GM12865 (cell line): Measurements from ENCODE around the gene RPS6KA2.

Experiments
- DNase-seq: peaks from one replicate; pipeline ENCODE4 v3.0.0; 2010; ENCODE audit warnings: low read depth
- H3K4me3 ChIP-seq: 2 replicates; pipeline ENCODE4 v1.5.1; 2011; ENCODE audit warnings: mild to moderate bottlenecking, low read depth, low read length, control low read depth
- CTCF ChIP-seq: IDR thresholded peaks from 2 replicates; pipeline ENCODE4 v1.5.1; 2011; ENCODE audit warnings: low read length, control low read depth, low read depth, inconsistent platforms; ENCODE audit not compliant: insufficient read depth; ENCODE audit errors: missing control alignments

Gene RPS6KA2

GRCh38 chr6:166671434-166672081 lies 44.5 kb upstream of the RPS6KA2 start:
- no peak for TF ChIP-seq CTCF
- H3K4me3 ChIP-seq = no peak overlapping the region
- DNase-seq = no peak

- no peak overlapping the region for H3K4me3 ChIP-seq
- DNase-seq = no peak
- TF ChIP-seq CTCF = no peak
These were observed 43.8 kb upstream of the RPS6KA2 start for GRCh38 chr6:166670894-166671293.

- no peak for DNase-seq
- TF ChIP-seq CTCF = no peak
- H3K4me3 ChIP-seq = no peak overlapping the region
These were observed 43.0 kb upstream of the RPS6KA2 start for GRCh38 chr6:166670013-166670412.

- DNase-seq = no peak
- no peak for TF ChIP-seq CTCF
- H3K4me3 ChIP-seq = no peak overlapping the region
These were observed 41.0 kb upstream of the RPS6KA2 start for GRCh38 chr6:166667796-166668610.

GRCh38 chr6:166664135-166664534 lies 37.1 kb upstream of the RPS6KA2 start:
- no peak for TF ChIP-seq CTCF
- no peak overlapping the region for H3K4me3 ChIP-seq
- no peak for DNase-seq

- no peak overlapping the region for H3K4me3 ChIP-seq
- DNase-seq = no peak
- TF ChIP-seq CTCF = no peak
These were observed 36.5 kb upstream of the RPS6KA2 start for GRCh38 chr6:166663568-166663967.
